Glomerular endothelial cell (primary cell): ENCODE results near the gene CDK12. TPM values are rescaled to one million over a fixed set of nuclear protein-coding genes. Genes with fewer than 3 reads are reported as not detected.
"Not testable (repeated sequence)": the region's sequence is repeated elsewhere in the genome, so short reads cannot be mapped to it uniquely, and the experiment has no call there.

Source experiments
- DNase-seq: peaks from one replicate; pipeline ENCODE4 v3.0.0-alpha.2; 2011; ENCODE audit warnings: low read depth, low spot score; ENCODE audit errors: extremely low read depth
- total RNA-seq: library from RNA; depleted of rRNA; stranded (reverse); fragments of >200 nt; gene quantifications from 2 replicates; pipeline ENCODE4 v1.2.3, GENCODE V29; 2015

CDK12 gene
- 31.0 and 40.9 TPM in 2 replicates for total RNA-seq

DNA sequence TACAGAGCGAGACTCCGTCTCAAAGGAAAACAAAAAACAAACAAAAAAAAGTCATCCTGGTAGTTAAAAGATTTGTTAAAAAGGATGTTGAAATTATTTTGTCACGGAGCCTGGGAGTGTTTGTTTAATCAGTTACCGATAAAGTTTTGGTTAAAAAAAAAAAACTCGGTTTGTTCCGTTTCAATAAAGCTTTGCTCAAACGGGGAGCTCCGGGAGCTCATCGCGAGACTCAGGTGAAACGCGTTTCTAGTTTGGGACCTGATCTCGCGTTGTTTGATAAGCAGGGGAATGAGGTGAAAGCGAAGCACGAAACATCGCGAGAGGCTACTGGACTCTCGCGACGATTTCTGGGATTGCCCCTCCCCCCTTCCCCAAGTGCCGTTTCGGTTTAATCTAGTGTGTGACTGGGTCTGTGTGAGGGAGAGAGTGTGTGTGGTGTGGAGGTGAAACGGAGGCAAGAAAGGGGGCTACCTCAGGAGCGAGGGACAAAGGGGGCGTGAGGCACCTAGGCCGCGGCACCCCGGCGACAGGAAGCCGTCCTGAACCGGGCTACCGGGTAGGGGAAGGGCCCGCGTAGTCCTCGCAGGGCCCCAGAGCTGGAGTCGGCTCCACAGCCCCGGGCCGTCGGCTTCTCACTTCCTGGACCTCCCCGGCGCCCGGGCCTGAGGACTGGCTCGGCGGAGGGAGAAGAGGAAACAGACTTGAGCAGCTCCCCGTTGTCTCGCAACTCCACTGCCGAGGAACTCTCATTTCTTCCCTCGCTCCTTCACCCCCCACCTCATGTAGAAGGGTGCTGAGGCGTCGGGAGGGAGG lies at the start of gene CDK12:
Gene CDK12 (plus strand): TSS at position 374 of the 813 bp plus-strand sequence. CDS start 586 bp downstream, outside the sequence.
- peak; percentile 98 for DNase-seq

DNA sequence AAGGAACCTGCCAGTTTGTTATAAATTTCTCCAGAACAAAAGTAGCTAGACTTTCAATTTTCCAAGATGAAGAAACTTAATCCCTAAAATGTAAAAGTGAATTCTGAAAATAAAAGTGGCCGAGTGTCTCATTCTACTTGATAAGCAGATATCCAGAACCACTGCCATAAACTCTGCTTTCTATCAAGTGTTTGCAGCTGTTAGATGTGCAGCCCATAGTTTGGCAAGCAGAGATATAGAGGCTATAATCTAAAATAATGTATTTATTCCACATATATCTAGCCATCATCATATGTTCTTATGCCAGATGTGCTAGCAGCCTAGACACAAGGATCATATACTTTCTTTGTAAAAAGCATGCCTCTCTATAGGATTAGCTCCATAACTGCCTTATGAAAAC lies 45.1 kb upstream of the CDK12 start:
- DNase-seq: no peak

DNA sequence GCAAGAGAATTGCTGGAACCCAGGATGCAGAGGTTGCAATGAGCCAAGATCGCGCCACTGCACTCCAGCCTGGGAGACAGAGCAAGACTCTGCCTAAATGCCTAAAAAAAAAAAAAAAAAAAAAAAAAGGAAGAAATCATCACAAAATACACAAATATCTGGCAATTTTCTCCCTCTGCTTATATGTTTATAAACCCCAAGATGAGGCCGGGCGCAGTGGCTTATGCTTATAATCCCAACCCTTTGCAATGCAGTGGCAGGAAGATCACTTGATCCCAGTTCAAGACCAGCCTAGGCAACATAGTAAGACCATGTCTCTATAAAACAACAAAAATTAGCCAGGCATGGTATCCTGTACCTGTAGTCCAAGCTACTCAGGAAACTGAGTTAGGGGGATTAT lies 31.7 kb upstream of the CDK12 start:
- no peak for DNase-seq

DNA sequence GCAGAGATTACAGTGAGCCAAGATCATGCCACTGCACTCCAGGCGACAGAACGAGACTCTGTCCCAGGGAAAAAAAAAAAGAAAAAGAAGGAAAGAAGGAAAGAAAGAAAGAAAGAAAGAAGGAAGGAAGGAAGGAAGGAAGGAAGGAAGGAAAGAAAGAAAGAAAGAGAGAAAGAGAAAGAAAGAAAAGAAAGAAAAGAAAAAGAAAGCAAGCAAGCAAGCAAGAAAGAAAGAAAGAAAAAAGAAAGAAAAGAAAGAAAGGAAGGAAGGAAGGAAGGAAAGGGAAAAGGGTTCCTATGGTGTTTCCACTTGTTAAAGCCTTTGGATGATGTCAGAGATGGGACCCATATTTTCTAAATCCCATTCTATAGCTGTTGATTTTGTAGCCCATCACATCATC lies 21.4 kb upstream of the CDK12 start:
- DNase-seq: not testable (repeated sequence)

DNA sequence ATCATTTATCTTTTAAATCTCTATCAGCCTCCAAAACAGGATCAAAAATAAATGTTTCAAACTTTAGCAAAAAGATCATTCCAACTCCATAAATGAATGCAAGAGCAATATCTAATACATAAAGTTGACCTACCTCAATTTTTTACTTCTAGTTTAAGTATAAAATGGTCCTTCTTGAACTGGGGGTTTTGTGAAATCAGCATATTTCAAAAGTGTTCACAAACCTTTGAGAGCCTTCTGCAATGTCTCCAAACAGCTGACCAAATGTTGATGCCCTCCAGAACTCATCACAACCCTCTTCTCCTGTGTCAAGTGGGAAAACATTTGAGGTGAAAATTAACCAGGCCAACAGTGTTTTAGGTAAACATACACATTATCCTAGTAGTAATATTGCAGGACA lies 18.0 kb upstream of the CDK12 start:
- no peak for DNase-seq

DNA sequence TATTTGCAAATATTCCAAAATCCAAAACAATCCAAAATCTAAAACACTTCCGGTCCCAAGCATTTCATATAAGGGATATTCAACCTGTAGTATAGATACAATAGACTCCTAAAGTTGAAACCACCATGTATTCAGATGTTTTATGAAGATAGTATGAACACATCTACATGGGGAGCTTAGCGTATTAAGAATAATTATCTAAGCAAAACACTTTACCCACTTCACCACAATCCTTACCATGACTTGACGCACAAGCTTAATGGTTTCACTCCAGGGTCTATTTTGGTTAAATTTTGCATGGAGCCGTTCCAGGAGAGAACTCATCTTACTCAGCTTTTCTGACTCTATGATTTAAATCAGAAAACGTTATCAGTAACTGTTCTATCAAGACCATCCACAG lies 13.7 kb upstream of the CDK12 start:
- DNase-seq: no peak

DNA sequence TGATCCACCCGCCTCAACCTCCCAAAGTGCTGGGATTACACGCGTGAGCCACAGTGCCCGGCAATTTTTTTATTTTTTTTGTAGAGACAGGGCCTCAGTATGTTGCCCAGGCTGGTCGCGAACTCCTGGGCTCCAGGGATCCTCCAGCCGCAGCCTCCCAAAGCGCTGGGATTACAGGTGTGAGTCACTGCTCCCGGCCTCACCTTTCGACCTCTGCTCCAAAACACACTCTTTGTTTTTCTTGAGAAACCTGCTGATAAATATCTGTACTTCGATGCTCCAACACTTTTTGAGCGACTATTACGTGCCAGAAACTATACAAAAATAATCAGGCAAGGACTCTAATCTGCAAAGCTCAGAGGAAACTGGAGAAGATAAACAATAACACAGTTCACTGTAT lies 11.2 kb upstream of the CDK12 start:
- DNase-seq: no peak

DNA sequence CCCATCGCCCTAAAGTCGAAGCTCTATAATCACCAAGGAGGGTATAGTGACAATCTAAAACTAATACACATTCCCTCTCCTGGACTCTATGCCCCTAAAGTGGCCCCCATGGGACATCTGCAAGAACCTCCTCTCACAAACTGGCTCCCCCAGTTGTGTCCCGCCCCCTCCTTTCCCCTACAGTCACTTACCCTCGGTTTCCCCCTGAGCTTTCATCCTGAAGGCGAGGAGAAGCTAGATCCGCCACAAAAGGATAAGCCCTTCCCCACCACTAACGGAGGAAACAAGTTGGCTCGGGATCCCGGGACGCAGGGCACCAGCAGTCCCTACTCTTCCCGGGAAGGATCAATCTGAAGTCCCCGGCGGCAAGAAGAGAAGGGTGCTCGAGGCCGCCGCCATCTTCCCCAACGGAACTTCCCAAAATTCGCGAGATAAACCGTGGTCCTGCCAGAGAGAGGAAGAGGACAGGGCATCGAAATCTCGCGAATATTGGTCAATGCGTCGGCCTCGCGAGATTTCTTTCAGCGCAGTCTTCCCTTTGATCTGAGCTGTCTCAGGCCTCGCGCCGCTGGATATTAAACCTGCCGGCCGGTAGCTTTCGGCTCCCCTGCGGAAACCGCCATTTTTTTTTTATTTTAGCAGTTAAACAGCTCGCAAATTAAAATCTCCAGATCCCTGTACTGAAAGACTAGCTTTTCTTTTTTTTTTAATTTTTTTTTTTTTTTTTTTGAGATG lies 10.3 kb upstream of the CDK12 start, which contains the start of gene MED1:
Gene MED1 (minus strand): TSS at position 417 of the 735 bp plus-strand sequence. CDS start 201 bp downstream, at position 216.
- peak; percentile 96 for DNase-seq

DNA sequence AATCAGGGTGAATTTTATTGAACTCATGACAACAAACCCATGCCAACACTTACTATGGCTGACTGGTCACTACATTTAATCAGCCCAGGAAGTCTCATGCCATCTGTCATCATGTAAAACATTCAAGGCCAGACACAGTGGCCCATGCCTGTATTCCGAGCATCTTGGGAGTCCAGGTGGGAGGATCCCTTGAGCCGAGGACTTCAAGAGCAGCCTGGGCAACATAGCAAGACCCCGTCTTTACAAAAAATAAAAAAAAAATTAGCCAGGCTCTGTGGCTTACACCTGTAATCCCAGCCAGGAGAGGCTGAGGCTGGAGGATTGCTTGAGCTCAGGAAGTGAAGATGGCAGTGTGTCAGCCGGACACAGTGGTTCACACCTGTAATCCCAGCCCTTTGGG lies 5.4 kb upstream of the CDK12 start:
- DNase-seq: no peak

DNA sequence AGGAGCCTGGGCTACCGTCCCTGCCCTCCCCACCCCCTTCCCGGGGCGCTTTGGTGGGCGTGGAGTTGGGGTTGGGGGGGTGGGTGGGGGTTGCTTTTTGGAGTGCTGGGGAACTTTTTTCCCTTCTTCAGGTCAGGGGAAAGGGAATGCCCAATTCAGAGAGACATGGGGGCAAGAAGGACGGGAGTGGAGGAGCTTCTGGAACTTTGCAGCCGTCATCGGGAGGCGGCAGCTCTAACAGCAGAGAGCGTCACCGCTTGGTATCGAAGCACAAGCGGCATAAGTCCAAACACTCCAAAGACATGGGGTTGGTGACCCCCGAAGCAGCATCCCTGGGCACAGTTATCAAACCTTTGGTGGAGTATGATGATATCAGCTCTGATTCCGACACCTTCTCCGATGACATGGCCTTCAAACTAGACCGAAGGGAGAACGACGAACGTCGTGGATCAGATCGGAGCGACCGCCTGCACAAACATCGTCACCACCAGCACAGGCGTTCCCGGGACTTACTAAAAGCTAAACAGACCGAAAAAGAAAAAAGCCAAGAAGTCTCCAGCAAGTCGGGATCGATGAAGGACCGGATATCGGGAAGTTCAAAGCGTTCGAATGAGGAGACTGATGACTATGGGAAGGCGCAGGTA lies 762 bp downstream of the CDK12 start:
- DNase-seq: no peak

DNA sequence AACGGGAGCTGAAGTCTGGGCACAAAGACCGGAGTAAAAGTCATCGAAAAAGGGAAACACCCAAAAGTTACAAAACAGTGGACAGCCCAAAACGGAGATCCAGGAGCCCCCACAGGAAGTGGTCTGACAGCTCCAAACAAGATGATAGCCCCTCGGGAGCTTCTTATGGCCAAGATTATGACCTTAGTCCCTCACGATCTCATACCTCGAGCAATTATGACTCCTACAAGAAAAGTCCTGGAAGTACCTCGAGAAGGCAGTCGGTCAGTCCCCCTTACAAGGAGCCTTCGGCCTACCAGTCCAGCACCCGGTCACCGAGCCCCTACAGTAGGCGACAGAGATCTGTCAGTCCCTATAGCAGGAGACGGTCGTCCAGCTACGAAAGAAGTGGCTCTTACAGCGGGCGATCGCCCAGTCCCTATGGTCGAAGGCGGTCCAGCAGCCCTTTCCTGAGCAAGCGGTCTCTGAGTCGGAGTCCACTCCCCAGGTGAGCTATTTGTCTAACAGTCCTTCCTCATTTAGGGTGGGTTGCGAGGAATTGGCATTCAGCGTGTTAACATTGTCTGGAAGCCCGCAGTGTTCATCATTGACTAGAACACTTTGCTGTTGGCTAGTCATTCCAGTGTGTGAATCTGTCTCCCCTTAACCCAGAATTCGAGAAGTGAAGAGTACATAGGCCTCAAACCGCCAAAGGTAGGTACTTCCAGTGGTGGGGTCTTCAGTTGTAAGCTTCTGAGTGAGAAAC lies 1.5 kb downstream of the CDK12 start:
- no peak for DNase-seq

DNA sequence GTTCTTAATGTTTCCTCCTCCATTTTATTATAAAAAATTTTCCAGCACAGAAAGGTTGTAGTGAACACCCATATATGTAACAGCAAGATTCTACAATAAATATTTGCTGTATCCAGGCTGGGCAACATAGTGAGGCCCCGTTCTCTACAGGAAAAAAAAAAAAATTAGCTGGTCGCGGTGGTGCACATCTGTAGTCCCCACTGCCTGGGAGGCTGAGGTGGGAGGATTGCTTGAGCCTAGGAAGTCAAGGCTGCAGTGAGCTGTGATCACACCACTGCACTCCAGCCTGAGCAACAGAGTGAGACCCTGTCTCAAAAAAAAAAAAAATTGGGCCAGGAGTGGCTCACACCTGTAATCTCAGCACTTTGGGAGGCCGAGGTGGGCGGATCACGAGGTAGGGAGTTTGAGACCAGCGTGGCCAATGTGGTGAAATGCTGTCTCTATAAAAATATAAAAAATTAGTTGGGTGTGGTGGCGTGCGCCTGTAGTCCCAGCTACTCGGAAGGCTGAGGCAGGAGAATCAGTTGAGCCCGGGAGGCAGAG lies 3.4 kb downstream of the CDK12 start:
- not testable (repeated sequence) for DNase-seq

DNA sequence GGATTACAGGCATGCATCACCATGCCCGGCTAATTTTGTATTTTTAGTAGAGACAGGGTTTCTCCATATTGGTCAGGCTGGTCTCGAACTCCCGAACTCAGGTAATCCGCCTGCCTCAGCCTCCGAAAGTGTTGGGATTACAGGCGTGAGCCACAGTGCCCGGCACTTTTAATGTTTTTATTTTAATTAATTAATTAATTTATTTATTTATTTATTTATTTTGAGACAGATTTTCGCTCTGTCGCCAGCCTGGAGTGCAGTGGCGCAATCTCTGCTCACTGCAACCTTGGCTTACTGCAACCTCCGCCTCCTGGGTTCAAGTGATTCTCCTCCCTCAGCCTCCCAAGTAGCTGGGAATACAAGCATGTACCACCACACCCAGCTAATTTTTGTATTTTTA lies 7.3 kb downstream of the CDK12 start:
- DNase-seq: not testable (repeated sequence)

DNA sequence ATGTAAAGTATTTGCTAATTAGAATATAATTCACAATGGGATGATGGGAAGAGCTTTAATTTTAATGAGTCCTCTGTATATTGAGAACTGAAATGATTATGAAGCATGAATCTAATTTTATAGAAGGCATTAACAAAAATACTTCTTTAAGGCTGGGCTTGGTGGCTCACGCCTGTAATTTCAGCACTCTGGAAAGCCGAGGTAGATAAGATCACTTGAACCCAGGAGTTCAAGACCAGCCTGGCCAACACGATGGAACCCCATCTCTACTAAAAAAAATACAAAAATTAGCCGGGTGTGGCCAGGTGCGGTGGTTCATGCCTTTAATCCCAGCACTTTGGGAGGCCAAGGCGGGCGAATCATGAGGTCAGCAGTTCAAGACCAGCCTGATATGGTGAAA lies 12.0 kb downstream of the CDK12 start:
- no peak for DNase-seq

DNA sequence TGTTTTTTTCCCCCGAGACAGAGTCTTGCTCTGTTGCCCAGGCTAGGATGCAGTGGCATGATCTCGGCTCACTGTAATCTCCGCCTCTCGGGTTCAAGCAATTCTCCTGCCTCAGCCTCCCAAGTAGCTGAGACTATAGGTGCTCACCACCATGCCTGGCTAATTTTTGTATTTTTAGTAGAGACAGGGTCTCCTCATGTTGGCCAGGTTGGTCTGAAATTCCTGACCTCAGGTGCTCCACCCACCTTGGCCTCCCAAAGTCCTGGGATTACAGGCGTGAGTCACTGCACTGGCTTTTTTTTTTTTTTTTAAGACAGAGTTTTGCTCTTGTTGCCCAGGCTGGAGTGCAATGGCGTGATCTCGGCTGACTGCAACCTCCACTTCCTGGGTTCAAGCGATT lies 18.3 kb downstream of the CDK12 start:
- not testable (repeated sequence) for DNase-seq

DNA sequence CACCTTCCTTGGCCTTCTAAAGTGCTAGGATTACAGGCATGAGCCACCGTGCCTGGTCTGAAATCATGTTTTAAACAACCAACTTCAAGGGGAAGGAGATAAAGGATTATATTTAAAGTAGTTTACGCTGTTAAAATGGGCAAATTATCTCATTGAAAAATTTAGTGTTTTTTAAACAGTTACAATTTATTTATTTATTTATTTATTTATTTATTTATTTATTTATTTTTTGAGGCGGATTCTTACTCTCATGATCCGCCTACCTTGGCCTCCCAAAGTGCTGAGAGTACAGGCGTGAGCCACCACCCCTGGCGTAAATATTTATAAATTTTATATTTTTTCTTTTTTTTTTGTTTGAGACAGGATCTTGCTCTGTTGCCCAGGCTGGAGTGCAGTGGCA lies 22.2 kb downstream of the CDK12 start:
- no peak for DNase-seq

DNA sequence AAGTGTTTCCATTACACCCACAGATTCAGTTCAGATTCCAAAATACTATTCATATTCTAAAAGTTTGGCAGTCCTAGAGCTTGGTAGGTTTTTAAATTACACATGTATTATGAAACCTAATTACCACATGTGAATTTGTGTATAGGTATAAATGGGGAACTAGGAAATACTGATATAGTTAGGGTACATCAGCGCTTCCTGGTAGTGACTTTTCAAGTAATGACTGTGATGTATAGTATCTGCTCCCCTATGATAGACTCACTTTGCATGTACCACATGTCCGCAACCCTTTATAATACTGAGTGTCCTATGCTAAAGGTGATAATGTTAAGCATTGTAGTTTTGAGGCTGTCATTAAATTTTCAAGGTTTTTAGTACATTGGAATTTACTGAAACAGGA lies 22.9 kb downstream of the CDK12 start:
- DNase-seq: no peak

DNA sequence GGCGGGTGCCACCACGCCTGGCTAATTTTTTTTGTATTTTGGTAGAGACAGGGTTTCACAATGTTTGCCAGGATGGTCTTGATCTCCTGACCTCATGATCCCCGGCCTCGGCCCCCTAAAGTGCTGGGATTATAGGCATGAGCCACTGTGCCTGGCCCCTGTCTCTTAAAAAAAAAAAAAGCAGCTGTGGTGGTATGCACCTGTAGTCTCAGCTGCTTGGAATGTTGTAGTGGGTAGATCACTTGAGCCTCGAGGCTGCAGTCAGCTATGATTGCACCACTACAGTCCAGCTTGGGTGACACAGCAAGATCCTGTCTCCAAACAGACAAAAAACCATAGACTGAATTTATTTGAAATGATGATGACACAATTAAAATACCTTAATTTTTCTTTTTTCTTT lies 24.3 kb downstream of the CDK12 start:
- DNase-seq: no peak

DNA sequence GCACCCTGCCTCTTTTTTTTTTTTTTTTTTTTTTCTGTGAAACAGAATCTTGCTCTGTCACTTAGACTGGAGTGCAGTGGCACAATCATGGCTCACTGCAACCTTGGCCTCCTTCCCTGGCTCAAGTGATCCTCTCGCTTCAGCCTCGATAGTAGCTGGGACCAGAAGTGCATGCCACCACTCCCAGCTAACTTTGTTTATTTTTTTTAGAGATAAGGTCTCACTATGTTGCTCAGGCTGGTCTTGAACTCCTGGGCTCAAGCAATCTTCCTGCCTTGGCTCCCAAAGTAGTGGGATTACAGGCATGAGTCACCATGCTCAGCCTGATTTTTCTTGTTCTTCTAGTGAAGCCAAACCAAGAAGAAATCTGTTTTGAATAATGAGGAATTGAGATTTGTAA lies 25.0 kb downstream of the CDK12 start:
- DNase-seq: no peak

DNA sequence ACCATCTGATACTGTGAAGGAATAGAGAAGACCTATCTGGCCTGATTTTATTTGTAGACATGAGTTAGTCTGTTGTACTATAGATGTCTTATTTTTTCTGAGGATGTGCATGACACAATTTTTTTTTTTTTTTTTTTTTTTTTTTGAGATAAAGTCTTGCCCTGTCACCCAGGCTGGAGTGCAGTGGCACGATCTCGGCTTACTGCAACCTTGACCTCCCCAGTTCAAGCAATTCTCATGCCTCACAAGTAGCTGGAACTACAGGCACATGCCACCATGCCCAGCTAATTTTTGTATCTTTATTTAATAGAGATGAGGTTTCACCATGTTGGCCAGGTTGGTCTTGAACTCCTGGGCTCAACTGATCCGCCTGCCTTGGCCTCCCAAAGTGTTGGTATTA lies 26.2 kb downstream of the CDK12 start:
- DNase-seq: not testable (repeated sequence)

DNA sequence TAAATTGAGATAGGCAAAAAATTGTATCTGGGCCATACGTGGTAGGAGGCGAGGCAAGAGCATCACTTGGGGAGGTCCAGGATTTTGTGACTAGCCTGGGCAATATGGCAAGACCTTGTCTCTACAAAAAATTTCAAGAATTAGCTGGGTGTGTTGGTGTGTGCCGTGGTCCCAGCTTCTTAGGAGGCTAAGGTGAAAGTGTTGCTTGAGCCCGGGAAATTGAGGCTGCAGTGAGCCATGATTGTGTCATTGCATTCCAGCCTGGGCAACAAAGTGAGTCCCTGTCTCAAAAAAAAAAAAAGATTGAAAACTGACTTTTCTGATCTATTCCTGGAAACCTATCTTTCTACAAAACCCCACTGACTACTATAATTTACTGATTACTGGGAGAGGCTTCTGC lies 26.7 kb downstream of the CDK12 start:
- no peak for DNase-seq
